GM21576 (cell line): ENCODE measurements around the gene IL31.

Experiments used
- ATAC-seq: cut with Tn5 transposase; IDR thresholded peaks from one replicate; pipeline ENCODE4 v1.9.1; 2021; ENCODE audit warnings: mild to moderate bottlenecking, moderate library complexity; ENCODE audit not compliant: unreplicated experiment

The IL31 gene

GRCh38 chr12:122159882-122160281 is 14.1 kb downstream of the IL31 start:
- no peak for ATAC-seq

- ATAC-seq = no peak
Observed at GRCh38 chr12:122158700-122159285, 15.2 kb downstream of the IL31 start.

GRCh38 chr12:122155705-122156104 is 18.3 kb downstream of the IL31 start:
- no peak for ATAC-seq

- no peak for ATAC-seq
Observed at GRCh38 chr12:122152754-122153153, 21.3 kb downstream of the IL31 start.

GRCh38 chr12:122150127-122150681 is 23.8 kb downstream of the IL31 start:
- ATAC-seq = no peak

- ATAC-seq = no peak
Observed at GRCh38 chr12:122148657-122149056, 25.4 kb downstream of the IL31 start.

- ATAC-seq = no peak
Observed at GRCh38 chr12:122147514-122148290, 26.3 kb downstream of the IL31 start.

GRCh38 chr12:122145505-122146330 is 28.3 kb downstream of the IL31 start:
- ATAC-seq = no peak

- ATAC-seq = no peak
Observed at GRCh38 chr12:122144885-122145284, 29.1 kb downstream of the IL31 start.

- ATAC-seq = no peak
Observed at GRCh38 chr12:122142857-122143256, 31.2 kb downstream of the IL31 start.

GRCh38 chr12:122141911-122142725 is 31.9 kb downstream of the IL31 start:
- no peak for ATAC-seq

GRCh38 chr12:122140467-122141257 is 33.4 kb downstream of the IL31 start:
- ATAC-seq = no peak

GRCh38 chr12:122139941-122140340 is 34.1 kb downstream of the IL31 start:
- no peak for ATAC-seq

- no peak for ATAC-seq
Observed at GRCh38 chr12:122139266-122139665, 34.8 kb downstream of the IL31 start.

- no peak for ATAC-seq
Observed at GRCh38 chr12:122138616-122139015, 35.4 kb downstream of the IL31 start.

GRCh38 chr12:122138181-122138580 is 35.8 kb downstream of the IL31 start:
- no peak for ATAC-seq

- no peak for ATAC-seq
Observed at GRCh38 chr12:122137681-122138080, 36.3 kb downstream of the IL31 start.

- ATAC-seq = no peak
Observed at GRCh38 chr12:122137229-122137628, 36.8 kb downstream of the IL31 start.

- ATAC-seq = no peak
Observed at GRCh38 chr12:122135437-122136031, 38.5 kb downstream of the IL31 start.
